Cardiac muscle cell (in vitro differentiated cells and primary cell): ENCODE data around the gene MKRN2. TPM values are rescaled to one million over a fixed set of nuclear protein-coding genes. Genes with fewer than 3 reads are reported as not detected.
"Not testable (repeated sequence)": the region's sequence is repeated elsewhere in the genome, so short reads cannot be mapped to it uniquely, and the experiment has no call there.

Source experiments
- DNase-seq, 2 donors: peaks; one replicate each; pipeline versions ENCODE4 v3.0.0 to v3.0.0-alpha.2; 2010 to 2017; ENCODE audit warnings: low read depth in 1 of 2, low spot score in 1 of 2
- H3K27ac ChIP-seq: fragments of 200-600 bp; sonication (generic); 2 replicates; pipeline ENCODE4 v1.5.1; 2016
- H3K27me3 ChIP-seq: fragments of 200-600 bp; sonication (generic); 2 replicates; pipeline ENCODE4 v1.6.0; 2016; ENCODE audit warnings: control low read depth
- H3K36me3 ChIP-seq: fragments of 200-600 bp; sonication (generic); 2 replicates; pipeline ENCODE4 v1.5.1; 2016; ENCODE audit warnings: control low read depth
- H3K4me1 ChIP-seq: fragments of 200-600 bp; sonication (generic); 2 replicates; pipeline ENCODE4 v1.8.1; 2017; ENCODE audit warnings: low read depth, mild to moderate bottlenecking, mixed run types
- H3K4me3 ChIP-seq: fragments of 200-600 bp; sonication (generic); 2 replicates; pipeline ENCODE4 v1.5.1; 2016; ENCODE audit warnings: mild to moderate bottlenecking
- H3K9me3 ChIP-seq: fragments of 200-600 bp; sonication (generic); 2 replicates; pipeline ENCODE4 v1.5.1; 2017; ENCODE audit warnings: low read depth, mild to moderate bottlenecking, control low read depth
- CTCF ChIP-seq: IDR thresholded peaks from 2 replicates; pipeline ENCODE4 v1.5.1; 2012; ENCODE audit warnings: low read depth, mild to moderate bottlenecking, low read length
- polyA plus RNA-seq: library from polyadenylated mRNA; unstranded; fragments of >200 nt; fragmentation: Nextera tagmentation; extraction: Ambion mirVana; gene quantifications from 2 replicates; pipeline ENCODE4 v1.2.1, GENCODE V29; 2016
- total RNA-seq: library from RNA; depleted of rRNA; stranded (reverse); fragments of >200 nt; gene quantifications from 2 replicates; pipeline ENCODE4 v1.2.3, GENCODE V29; 2016

Gene MKRN2
- total and polyA plus RNA-seq, 2 experiments from 2014 or later: 44.7 to 51.5 TPM

DNA sequence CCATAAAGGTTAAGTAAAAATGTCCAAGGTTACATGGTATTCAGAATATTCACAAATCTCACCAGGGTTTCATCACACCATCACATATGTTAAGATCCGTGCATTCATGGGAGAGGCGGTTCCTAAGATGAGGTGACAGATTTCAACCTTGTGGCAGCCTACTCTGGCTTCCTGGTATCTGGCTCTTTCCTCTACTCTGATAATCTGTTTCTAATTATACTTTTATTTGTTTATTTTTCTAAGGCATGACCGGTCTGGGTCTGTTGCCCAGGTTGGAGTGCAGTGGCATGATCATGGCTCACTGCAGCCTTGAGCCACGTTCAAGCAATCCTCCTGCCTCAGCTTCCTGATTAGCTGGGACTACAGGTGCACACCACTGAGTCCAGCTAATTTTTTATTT lies 72.7 kb downstream of the MKRN2 start:
- Histone ChIP-seq H3K4me3 (no peak overlapping the region), H3K27ac (peak overlapping the region; percentile 92), H3K36me3 (no peaks in the 10 kb centered on the region), H3K4me1 (peaks cover 21% of the 10 kb centered on the region), H3K9me3 (no peaks in the 10 kb centered on the region), H3K27me3 (no peaks in the 10 kb centered on the region)
- no peak for TF ChIP-seq CTCF
- DNase-seq: no peak

DNA sequence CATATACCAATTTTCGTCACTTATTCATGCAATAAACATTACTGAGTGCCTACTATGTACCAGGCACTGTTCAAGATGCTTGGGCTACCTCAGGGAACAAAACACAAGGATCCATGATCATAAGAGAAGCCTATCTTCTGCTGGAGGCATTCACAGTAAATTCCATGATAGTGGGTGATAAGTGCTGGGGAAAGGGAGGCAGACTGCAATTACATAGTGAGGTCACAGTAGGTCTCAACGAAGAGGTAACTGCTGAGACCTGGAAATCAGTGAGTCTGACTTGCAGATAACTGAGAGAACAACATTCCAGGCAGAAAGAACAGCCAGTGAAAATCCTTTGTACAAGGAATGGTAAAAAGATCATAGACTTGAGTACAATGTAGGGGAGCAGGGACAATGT lies 73.4 kb downstream of the MKRN2 start:
- Histone ChIP-seq H3K36me3 (no peaks in the 10 kb centered on the region), H3K9me3 (no peaks in the 10 kb centered on the region), H3K4me3 (no peak overlapping the region), H3K27me3 (no peaks in the 10 kb centered on the region), H3K4me1 (peaks cover 21% of the 10 kb centered on the region), H3K27ac (peak overlapping the region; percentile 92)
- no peak for TF ChIP-seq CTCF
- no peak for DNase-seq

GRCh38 chr3:12630843-12631242 lies 74.0 kb downstream of the MKRN2 start:
- Histone ChIP-seq H3K27ac (peak overlapping the region; percentile 92), H3K4me1 (peaks cover 21% of the 10 kb centered on the region)
- not testable (repeated sequence) for DNase-seq, H3K9me3 ChIP-seq, H3K4me3 ChIP-seq, H3K36me3 ChIP-seq, H3K27me3 ChIP-seq

GRCh38 chr3:12632523-12632922 lies 75.6 kb downstream of the MKRN2 start:
- peaks cover 21% of the 10 kb centered on the region for H3K4me1 ChIP-seq
- H3K9me3 ChIP-seq: no peaks in the 10 kb centered on the region
- no peaks in the 10 kb centered on the region for H3K27me3 ChIP-seq
- H3K36me3 ChIP-seq: no peaks in the 10 kb centered on the region
- no peak for TF ChIP-seq CTCF
- H3K4me3 ChIP-seq: no peak overlapping the region
- peak overlapping the region; percentile 1 for H3K27ac ChIP-seq
- no peak for DNase-seq

DNA sequence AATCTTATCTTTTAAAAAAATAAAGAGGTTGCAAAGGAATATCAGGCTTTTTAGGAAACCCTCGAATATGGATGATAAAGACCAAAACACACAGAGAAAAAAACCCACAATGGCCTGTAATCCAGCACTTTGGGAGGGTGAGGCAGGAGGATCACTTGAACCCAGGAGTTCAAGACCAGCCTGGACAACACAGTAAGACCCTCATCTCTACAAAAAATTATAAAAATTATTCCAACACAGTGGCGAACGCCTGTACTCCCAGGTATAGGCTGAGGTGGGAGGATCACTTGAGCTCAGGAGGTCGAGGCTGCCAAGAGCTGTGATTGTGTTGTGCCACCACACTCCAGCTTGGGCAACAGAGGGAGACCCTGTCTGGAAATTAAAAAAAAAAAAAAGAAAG lies 76.2 kb downstream of the MKRN2 start:
- Histone ChIP-seq H3K4me3 (no peak overlapping the region), H3K27ac (no peak overlapping the region), H3K9me3 (no peaks in the 10 kb centered on the region), H3K36me3 (no peaks in the 10 kb centered on the region), H3K27me3 (no peaks in the 10 kb centered on the region), H3K4me1 (peaks cover 24% of the 10 kb centered on the region)
- DNase-seq: no peak
- TF ChIP-seq CTCF: no peak

Other genes with a start within 250 kb of the MKRN2 start
- 17.1 and 24.4 TPM in 2 replicates for gene TSEN2, start 72.6 kb upstream of the MKRN2 start, total RNA-seq
- 25.7 and 36.3 TPM in 2 replicates for gene TSEN2, start 72.6 kb upstream of the MKRN2 start, polyA plus RNA-seq
- not detected in 2 replicates for gene MKRN2OS, start 11.6 kb upstream of the MKRN2 start, total RNA-seq
- gene MKRN2OS, start 11.6 kb upstream of the MKRN2 start, polyA plus RNA-seq: 0.31 TPM in 1 of 2 replicates, not detected in the other
- 104 and 153 TPM in 2 replicates for gene RAF1, start 107.0 kb downstream of the MKRN2 start, total RNA-seq
- 82.8 and 97.0 TPM in 2 replicates for gene RAF1, start 107.0 kb downstream of the MKRN2 start, polyA plus RNA-seq
- 0.25 and 4.0 TPM in 2 replicates for gene TMEM40, start 202.2 kb downstream of the MKRN2 start, total RNA-seq
- gene TMEM40, start 202.2 kb downstream of the MKRN2 start, polyA plus RNA-seq: 4.8 and 5.2 TPM in 2 replicates
- gene CAND2, start 239.6 kb downstream of the MKRN2 start, total RNA-seq: 50.6 and 80.3 TPM in 2 replicates
- 35.2 and 44.7 TPM in 2 replicates for gene CAND2, start 239.6 kb downstream of the MKRN2 start, polyA plus RNA-seq